T-helper 17 cell (primary cell): ENCODE measurements around the gene DSCAM. TPM values are rescaled to one million over a fixed set of nuclear protein-coding genes. Genes with fewer than 3 reads are reported as not detected.

Experiments
- ATAC-seq: fragments of 150-1000 bp; cut with Tn5 transposase; 2 replicates; pipeline ENCODE4 v1.10.0; 2021; ENCODE audit warnings: mild to moderate bottlenecking, moderate library complexity
- DNase-seq, 3 donors: peaks; one replicate each; pipeline versions ENCODE4 v3.0.0 to v3.0.0-alpha.2; 2020 to 2021
- H3K9me3 ChIP-seq: one replicate; pipeline ENCODE4 v1.7.0; 2013; ENCODE audit warnings: low read length, mild to moderate bottlenecking; ENCODE audit not compliant: control insufficient read depth, poor library complexity, severe bottlenecking
- H3K27ac Mint-ChIP-seq: one replicate; pipeline ENCODE4 v1.8.0; 2022; ENCODE audit warnings: mild to moderate bottlenecking, moderate library complexity, mixed read lengths
- H3K27me3 Mint-ChIP-seq: one replicate; pipeline ENCODE4 v1.8.0; 2022; ENCODE audit warnings: mixed read lengths
- H3K36me3 Mint-ChIP-seq: one replicate; pipeline ENCODE4 v1.8.0; 2022; ENCODE audit warnings: low read depth, mixed read lengths
- H3K4me1 Mint-ChIP-seq: one replicate; pipeline ENCODE4 v1.8.0; 2022; ENCODE audit warnings: mild to moderate bottlenecking, mixed read lengths
- H3K4me3 Mint-ChIP-seq: one replicate; pipeline ENCODE4 v1.8.0; 2022; ENCODE audit warnings: mild to moderate bottlenecking, moderate library complexity, mixed read lengths
- total RNA-seq, 4 donors: library from RNA in 2 of 4; stranded (reverse) in 2 of 4; gene quantifications; one replicate each; pipeline ENCODE4 v1.2.3 and lab custom pipeline; 2022 to 2026

Gene DSCAM
- total RNA-seq, 2 donors from 2014 or later, result not detected

GRCh38 chr21:40706176-40706575 lies 140.8 kb downstream of the DSCAM start:
- Mint-ChIP-seq H3K4me3 (no peak overlapping the region), H3K27me3 (peaks cover 4% of the 10 kb centered on the region), H3K36me3 (peaks cover 2% of the 10 kb centered on the region), H3K4me1 (no peaks in the 10 kb centered on the region), H3K27ac (no peak overlapping the region)
- ATAC-seq (no peak), DNase-seq (no peak)
- no peaks in the 10 kb centered on the region for H3K9me3 ChIP-seq

- DNase-seq (no peak), ATAC-seq (no peak)
- H3K27me3 Mint-ChIP-seq, result peaks cover 4% of the 10 kb centered on the region
- H3K27ac Mint-ChIP-seq, result no peak overlapping the region
- peaks cover 2% of the 10 kb centered on the region for H3K36me3 Mint-ChIP-seq
- no peaks in the 10 kb centered on the region for H3K9me3 ChIP-seq
- H3K4me1 Mint-ChIP-seq, result peaks cover 3% of the 10 kb centered on the region
- H3K4me3 Mint-ChIP-seq, result no peak overlapping the region
Observed at GRCh38 chr21:40704141-40704540, 142.8 kb downstream of the DSCAM start.

GRCh38 chr21:40699366-40699765 lies 147.6 kb downstream of the DSCAM start:
- no peak overlapping the region for H3K4me3 Mint-ChIP-seq
- no peaks in the 10 kb centered on the region for H3K27me3 Mint-ChIP-seq
- no peak overlapping the region for H3K27ac Mint-ChIP-seq
- no peak for DNase-seq
- H3K9me3 ChIP-seq, result no peaks in the 10 kb centered on the region
- no peak for ATAC-seq
- H3K4me1 Mint-ChIP-seq, result peaks cover 3% of the 10 kb centered on the region
- peaks cover 2% of the 10 kb centered on the region for H3K36me3 Mint-ChIP-seq

- no peak for DNase-seq
- Mint-ChIP-seq H3K27ac (no peak overlapping the region), H3K4me1 (peaks cover 3% of the 10 kb centered on the region), H3K27me3 (peaks cover 1% of the 10 kb centered on the region), H3K36me3 (no peaks in the 10 kb centered on the region), H3K4me3 (no peak overlapping the region)
- ATAC-seq, result no peak
- H3K9me3 ChIP-seq, result no peaks in the 10 kb centered on the region
Observed at GRCh38 chr21:40696246-40696645, 150.7 kb downstream of the DSCAM start.

GRCh38 chr21:40689840-40690360 lies 157.1 kb downstream of the DSCAM start:
- Mint-ChIP-seq H3K27ac (no peak overlapping the region), H3K4me3 (no peak overlapping the region), H3K27me3 (peaks cover 12% of the 10 kb centered on the region), H3K4me1 (no peaks in the 10 kb centered on the region), H3K36me3 (no peaks in the 10 kb centered on the region)
- DNase-seq (no peak), ATAC-seq (no peak)
- H3K9me3 ChIP-seq, result no peaks in the 10 kb centered on the region

- peaks cover 12% of the 10 kb centered on the region for H3K27me3 Mint-ChIP-seq
- ATAC-seq (no peak), DNase-seq (no peak)
- H3K4me3 Mint-ChIP-seq, result no peak overlapping the region
- no peaks in the 10 kb centered on the region for H3K9me3 ChIP-seq
- no peaks in the 10 kb centered on the region for H3K36me3 Mint-ChIP-seq
- H3K4me1 Mint-ChIP-seq, result no peaks in the 10 kb centered on the region
- H3K27ac Mint-ChIP-seq, result no peak overlapping the region
Observed at GRCh38 chr21:40689217-40689616, 157.7 kb downstream of the DSCAM start.

- no peaks in the 10 kb centered on the region for H3K36me3 Mint-ChIP-seq
- no peaks in the 10 kb centered on the region for H3K4me1 Mint-ChIP-seq
Observed at GRCh38 chr21:40688106-40688864, 158.7 kb downstream of the DSCAM start.

GRCh38 chr21:40687625-40688024 lies 159.3 kb downstream of the DSCAM start:
- no peaks in the 10 kb centered on the region for H3K9me3 ChIP-seq

More at GRCh38 chr21:40688106-40688864, 158.7 kb downstream of the DSCAM start:
- ATAC-seq (no peak), DNase-seq (no peak)
- Mint-ChIP-seq H3K4me3 (no peak overlapping the region), H3K27me3 (peaks cover 12% of the 10 kb centered on the region), H3K27ac (no peak overlapping the region)
- no peaks in the 10 kb centered on the region for H3K9me3 ChIP-seq

GRCh38 chr21:40686526-40686925 lies 160.4 kb downstream of the DSCAM start:
- H3K27me3 Mint-ChIP-seq, result peaks cover 12% of the 10 kb centered on the region
- H3K27ac Mint-ChIP-seq, result no peak overlapping the region
- no peaks in the 10 kb centered on the region for H3K36me3 Mint-ChIP-seq
- H3K9me3 ChIP-seq, result no peaks in the 10 kb centered on the region
- H3K4me1 Mint-ChIP-seq, result no peaks in the 10 kb centered on the region
- H3K4me3 Mint-ChIP-seq, result no peak overlapping the region
- no peak for ATAC-seq
- DNase-seq, result no peak

More at GRCh38 chr21:40687625-40688024, 159.3 kb downstream of the DSCAM start:
- H3K4me3 Mint-ChIP-seq, result no peak overlapping the region
- H3K27me3 Mint-ChIP-seq, result peaks cover 12% of the 10 kb centered on the region
- DNase-seq (no peak), ATAC-seq (no peak)
- no peak overlapping the region for H3K27ac Mint-ChIP-seq
- no peaks in the 10 kb centered on the region for H3K4me1 Mint-ChIP-seq
- no peaks in the 10 kb centered on the region for H3K36me3 Mint-ChIP-seq

- no peaks in the 10 kb centered on the region for H3K9me3 ChIP-seq
- DNase-seq (no peak), ATAC-seq (no peak)
- Mint-ChIP-seq H3K4me3 (no peak overlapping the region), H3K27me3 (no peaks in the 10 kb centered on the region), H3K27ac (no peak overlapping the region), H3K36me3 (no peaks in the 10 kb centered on the region), H3K4me1 (no peaks in the 10 kb centered on the region)
Observed at GRCh38 chr21:40685141-40685540, 161.8 kb downstream of the DSCAM start.

- no peak overlapping the region for H3K27ac Mint-ChIP-seq
- H3K36me3 Mint-ChIP-seq, result no peaks in the 10 kb centered on the region
- ATAC-seq (no peak), DNase-seq (no peak)
- no peaks in the 10 kb centered on the region for H3K27me3 Mint-ChIP-seq
- H3K4me3 Mint-ChIP-seq, result no peak overlapping the region
- no peaks in the 10 kb centered on the region for H3K4me1 Mint-ChIP-seq
- no peaks in the 10 kb centered on the region for H3K9me3 ChIP-seq
Observed at GRCh38 chr21:40684726-40685125, 162.2 kb downstream of the DSCAM start.

GRCh38 chr21:40683349-40683748 lies 163.6 kb downstream of the DSCAM start:
- no peaks in the 10 kb centered on the region for H3K9me3 ChIP-seq
- no peaks in the 10 kb centered on the region for H3K27me3 Mint-ChIP-seq
- DNase-seq (no peak), ATAC-seq (no peak)
- no peak overlapping the region for H3K4me3 Mint-ChIP-seq
- no peak overlapping the region for H3K27ac Mint-ChIP-seq
- H3K36me3 Mint-ChIP-seq, result no peaks in the 10 kb centered on the region
- no peaks in the 10 kb centered on the region for H3K4me1 Mint-ChIP-seq

GRCh38 chr21:40681164-40681859 lies 165.6 kb downstream of the DSCAM start:
- no peaks in the 10 kb centered on the region for H3K9me3 ChIP-seq
- no peak overlapping the region for H3K4me3 Mint-ChIP-seq
- DNase-seq (no peak), ATAC-seq (no peak)
- no peak overlapping the region for H3K27ac Mint-ChIP-seq
- H3K36me3 Mint-ChIP-seq, result no peaks in the 10 kb centered on the region
- H3K27me3 Mint-ChIP-seq, result no peaks in the 10 kb centered on the region
- no peaks in the 10 kb centered on the region for H3K4me1 Mint-ChIP-seq
